HepG2 (cell line): ENCODE measurements around the gene NOXRED1. TPM values are rescaled to one million over a fixed set of nuclear protein-coding genes. Genes with fewer than 3 reads are reported as not detected.
A peak's percentile ranks its signal among the peaks of the same experiment; 100 is the strongest.

Experiments
- HIVEP1 ChIP-seq: sonication (generic); formaldehyde crosslinking; IDR thresholded peaks from 2 replicates; pipeline ENCODE4 v1.4.0; 2020; ENCODE audit warnings: mild to moderate bottlenecking, missing genetic modification reagents
- HOXD1 ChIP-seq: sonication (generic); formaldehyde crosslinking; IDR thresholded peaks from 2 replicates; pipeline ENCODE4 v1.5.0; 2020; ENCODE audit warnings: missing genetic modification reagents
- KAT8 ChIP-seq: IDR thresholded peaks from 2 replicates; pipeline ENCODE4 v1.6.1; 2016; ENCODE audit warnings: missing genetic modification reagents, missing compliant biosample characterization
- MIXL1 ChIP-seq: IDR thresholded peaks from 2 replicates; pipeline ENCODE4 v1.6.1; 2016
- POLR2G ChIP-seq: fragments of 200-400 bp; formaldehyde crosslinking; IDR thresholded peaks from 2 replicates; pipeline ENCODE4 v1.6.1; 2018; ENCODE audit warnings: mild to moderate bottlenecking, low read depth, low read length, moderate library complexity
- RXRA ChIP-seq: sonication (generic); formaldehyde crosslinking; IDR thresholded peaks from 2 replicates; pipeline ENCODE4 v1.5.1; 2020; ENCODE audit warnings: missing genetic modification reagents
- RXRB ChIP-seq: IDR thresholded peaks from 2 replicates; pipeline ENCODE4 v1.6.1; 2016; ENCODE audit warnings: borderline replicate concordance, missing genetic modification reagents, missing compliant biosample characterization
- ZNF3 ChIP-seq: IDR thresholded peaks from 2 replicates; pipeline ENCODE4 v1.7.0; 2017; ENCODE audit warnings: inconsistent platforms
- ZNF441 ChIP-seq: sonication (generic); formaldehyde crosslinking; IDR thresholded peaks from 2 replicates; pipeline ENCODE4 v1.7.0; 2021; ENCODE audit warnings: missing genetic modification reagents, borderline replicate concordance
- ZNF563 ChIP-seq: sonication (generic); formaldehyde crosslinking; IDR thresholded peaks from 2 replicates; pipeline ENCODE4 v1.8.0; 2022; ENCODE audit warnings: mild to moderate bottlenecking, moderate library complexity, missing genetic modification reagents
- ZNF607 ChIP-seq: sonication (generic); formaldehyde crosslinking; IDR thresholded peaks from 2 replicates; pipeline ENCODE4 v1.5.1; 2020; ENCODE audit warnings: missing genetic modification reagents, mild to moderate bottlenecking, borderline replicate concordance
- ZNF619 ChIP-seq: sonication (generic); formaldehyde crosslinking; IDR thresholded peaks from 2 replicates; pipeline ENCODE4 v1.4.0; 2020; ENCODE audit warnings: mild to moderate bottlenecking, missing genetic modification reagents
- ZNF639 ChIP-seq: conservative IDR thresholded peaks from 2 replicates; pipeline ENCODE4 v1.6.1; 2018; ENCODE audit warnings: missing genetic modification reagents
- ZNF83 ChIP-seq: sonication (generic); formaldehyde crosslinking; IDR thresholded peaks from 2 replicates; pipeline ENCODE4 v1.4.0; 2020; ENCODE audit warnings: missing genetic modification reagents, mild to moderate bottlenecking, borderline replicate concordance
- ZSCAN21 ChIP-seq: sonication (generic); formaldehyde crosslinking; IDR thresholded peaks from 2 replicates; pipeline ENCODE4 v1.8.0; 2022; ENCODE audit warnings: mild to moderate bottlenecking, missing genetic modification reagents, moderate library complexity, borderline replicate concordance
- polyA plus RNA-seq, 8 experiments: library from polyadenylated mRNA; depleted of rRNA in 3 of 8; stranded (reverse) in 7 of 8; unstranded in 1 of 8; fragments of >200 nt; fragmentation: Illumina TruSeq in 4 of 8; extraction: Trizol in 4 of 8; gene quantifications; 2 replicates each; pipeline versions ENCODE4 v1.2.1 to v1.2.3, GENCODE V29; 2011 to 2016; ENCODE audit warnings: low read depth in 4 of 8, missing spikeins in 1 of 8, mixed read lengths in 1 of 8; ENCODE audit not compliant: insufficient read depth in 1 of 8
- total RNA-seq, 5 experiments: library from RNA; depleted of rRNA; stranded (reverse); fragments of >200 nt; fragmentation: Illumina TruSeq; extraction: Trizol; gene quantifications; 2 replicates each; pipeline ENCODE4 v1.2.3, GENCODE V29; 2016; ENCODE audit warnings: low read depth in 1 of 5
- TF ChIP-seq, protein P1 (sequence below): sonication (generic); formaldehyde crosslinking; IDR thresholded peaks from 2 replicates; pipeline ENCODE4 v1.4.0; 2020; ENCODE audit warnings: missing genetic modification reagents
- TF ChIP-seq, protein P2 (sequence below), 2 experiments: fragments of 450-650 bp in 1 of 2; sonication (generic) in 1 of 2; formaldehyde crosslinking in 1 of 2; IDR thresholded peaks; 2 replicates each; pipeline versions ENCODE4 v1.6.1 to v1.8.0; 2016 to 2022; ENCODE audit warnings: antibody characterized with exemption in 1 of 2, mild to moderate bottlenecking in 1 of 2, missing genetic modification reagents in 1 of 2

The NOXRED1 gene
- total and polyA plus RNA-seq, 2 of the 13 experiments (the other 11 are each of a cell fraction or from before 2014, with no cell fraction given), result 0.24 to 0.41 TPM

- TF ChIP-seq, protein P1, sequence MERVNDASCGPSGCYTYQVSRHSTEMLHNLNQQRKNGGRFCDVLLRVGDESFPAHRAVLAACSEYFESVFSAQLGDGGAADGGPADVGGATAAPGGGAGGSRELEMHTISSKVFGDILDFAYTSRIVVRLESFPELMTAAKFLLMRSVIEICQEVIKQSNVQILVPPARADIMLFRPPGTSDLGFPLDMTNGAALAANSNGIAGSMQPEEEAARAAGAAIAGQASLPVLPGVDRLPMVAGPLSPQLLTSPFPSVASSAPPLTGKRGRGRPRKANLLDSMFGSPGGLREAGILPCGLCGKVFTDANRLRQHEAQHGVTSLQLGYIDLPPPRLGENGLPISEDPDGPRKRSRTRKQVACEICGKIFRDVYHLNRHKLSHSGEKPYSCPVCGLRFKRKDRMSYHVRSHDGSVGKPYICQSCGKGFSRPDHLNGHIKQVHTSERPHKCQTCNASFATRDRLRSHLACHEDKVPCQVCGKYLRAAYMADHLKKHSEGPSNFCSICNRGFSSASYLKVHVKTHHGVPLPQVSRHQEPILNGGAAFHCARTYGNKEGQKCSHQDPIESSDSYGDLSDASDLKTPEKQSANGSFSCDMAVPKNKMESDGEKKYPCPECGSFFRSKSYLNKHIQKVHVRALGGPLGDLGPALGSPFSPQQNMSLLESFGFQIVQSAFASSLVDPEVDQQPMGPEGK (CRISPR knock-in tag), result peak; percentile 22; the same call in 1 of the 2 replicates
- TF ChIP-seq RXRA (CRISPR knock-in tag), result no peak
- TF ChIP-seq ZNF607, result 0 out of 2 replicates have a peak, but pooled peaks have one; percentile 60
- peak; percentile 42; the same call in 1 of the 2 replicates for TF ChIP-seq MIXL1 (CRISPR knock-in tag)
- TF ChIP-seq HIVEP1 (CRISPR knock-in tag), result peak; percentile 81
- 0 out of 2 replicates have a peak, but pooled peaks have one; percentile 7 for TF ChIP-seq RXRB (CRISPR knock-in tag)
- TF ChIP-seq ZNF639 (CRISPR knock-in tag), result no peak
- TF ChIP-seq ZNF441 (CRISPR knock-in tag), result 0 out of 2 replicates have a peak, but pooled peaks have one; percentile 14
- peak; percentile 84 for TF ChIP-seq KAT8 (CRISPR knock-in tag)
- TF ChIP-seq ZNF83 (CRISPR knock-in tag), result no peak
- peak; percentile 85 for TF ChIP-seq POLR2G
- no peak for TF ChIP-seq ZNF3 (CRISPR knock-in tag)
- TF ChIP-seq ZNF563 (CRISPR knock-in tag), result peak; percentile 95
- no peak for TF ChIP-seq ZSCAN21 (CRISPR knock-in tag)
- 0 out of 2 replicates have a peak, but pooled peaks have one; percentile 20 for TF ChIP-seq HOXD1 (CRISPR knock-in tag)
- no peak for TF ChIP-seq ZNF619 (CRISPR knock-in tag)
- TF ChIP-seq, protein P2, sequence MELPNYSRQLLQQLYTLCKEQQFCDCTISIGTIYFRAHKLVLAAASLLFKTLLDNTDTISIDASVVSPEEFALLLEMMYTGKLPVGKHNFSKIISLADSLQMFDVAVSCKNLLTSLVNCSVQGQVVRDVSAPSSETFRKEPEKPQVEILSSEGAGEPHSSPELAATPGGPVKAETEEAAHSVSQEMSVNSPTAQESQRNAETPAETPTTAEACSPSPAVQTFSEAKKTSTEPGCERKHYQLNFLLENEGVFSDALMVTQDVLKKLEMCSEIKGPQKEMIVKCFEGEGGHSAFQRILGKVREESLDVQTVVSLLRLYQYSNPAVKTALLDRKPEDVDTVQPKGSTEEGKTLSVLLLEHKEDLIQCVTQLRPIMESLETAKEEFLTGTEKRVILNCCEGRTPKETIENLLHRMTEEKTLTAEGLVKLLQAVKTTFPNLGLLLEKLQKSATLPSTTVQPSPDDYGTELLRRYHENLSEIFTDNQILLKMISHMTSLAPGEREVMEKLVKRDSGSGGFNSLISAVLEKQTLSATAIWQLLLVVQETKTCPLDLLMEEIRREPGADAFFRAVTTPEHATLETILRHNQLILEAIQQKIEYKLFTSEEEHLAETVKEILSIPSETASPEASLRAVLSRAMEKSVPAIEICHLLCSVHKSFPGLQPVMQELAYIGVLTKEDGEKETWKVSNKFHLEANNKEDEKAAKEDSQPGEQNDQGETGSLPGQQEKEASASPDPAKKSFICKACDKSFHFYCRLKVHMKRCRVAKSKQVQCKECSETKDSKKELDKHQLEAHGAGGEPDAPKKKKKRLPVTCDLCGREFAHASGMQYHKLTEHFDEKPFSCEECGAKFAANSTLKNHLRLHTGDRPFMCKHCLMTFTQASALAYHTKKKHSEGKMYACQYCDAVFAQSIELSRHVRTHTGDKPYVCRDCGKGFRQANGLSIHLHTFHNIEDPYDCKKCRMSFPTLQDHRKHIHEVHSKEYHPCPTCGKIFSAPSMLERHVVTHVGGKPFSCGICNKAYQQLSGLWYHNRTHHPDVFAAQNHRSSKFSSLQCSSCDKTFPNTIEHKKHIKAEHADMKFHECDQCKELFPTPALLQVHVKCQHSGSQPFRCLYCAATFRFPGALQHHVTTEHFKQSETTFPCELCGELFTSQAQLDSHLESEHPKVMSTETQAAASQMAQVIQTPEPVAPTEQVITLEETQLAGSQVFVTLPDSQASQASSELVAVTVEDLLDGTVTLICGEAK (IDR thresholded peaks at IDR 0.05), result peak; percentile 41; the same call in 1 of the 2 replicates
- TF ChIP-seq, protein P2 (CRISPR knock-in tag; IDR thresholded peaks at IDR 0.05), result no peak
These were observed 46.4 kb downstream of the NOXRED1 start, which contains the start of the genes SAMD15 and TMED8 (continued) for GRCh38 chr14:77376771-77377501.
